ENCODE results near the gene RMDN3.

RMDN3 gene

GRCh38 chr15:40772014-40772413, 17.0 kb upstream of the RMDN3 start:
- DNase-seq: no peak

GRCh38 chr15:40771242-40771641, 16.2 kb upstream of the RMDN3 start:
- DNase-seq: no peak

GRCh38 chr15:40770147-40770721, 15.2 kb upstream of the RMDN3 start:
- DNase-seq: peak; percentile 43

GRCh38 chr15:40769274-40770146, 14.5 kb upstream of the RMDN3 start, which contains the start of gene C15orf62:
Gene C15orf62, plus strand, starts transcription at chr15:40769980. Its CDS starts 516 bp downstream, at chr15:40770496.
- DNase-seq: peak; percentile 73

- no peak for DNase-seq
Measured at GRCh38 chr15:40768521-40769273, 13.6 kb upstream of the RMDN3 start.

- DNase-seq: no peak
Measured at GRCh38 chr15:40767838-40768500, 12.9 kb upstream of the RMDN3 start.

GRCh38 chr15:40766906-40767837, 12.1 kb upstream of the RMDN3 start:
- DNase-seq: no peak

- no peak for DNase-seq
Measured at GRCh38 chr15:40766194-40766815, 11.3 kb upstream of the RMDN3 start.

GRCh38 chr15:40764629-40765103, 9.6 kb upstream of the RMDN3 start:
- DNase-seq: peak; percentile 18

GRCh38 chr15:40763801-40764628, 9.0 kb upstream of the RMDN3 start, which contains the start of gene GCHFR:
Gene GCHFR, plus strand, starts transcription at chr15:40764068. Its CDS starts 113 bp downstream, at chr15:40764181.
- DNase-seq: peak; percentile 29

- peak; percentile 61 for DNase-seq
Measured at GRCh38 chr15:40762919-40763800, 8.1 kb upstream of the RMDN3 start.

GRCh38 chr15:40759961-40760360, 4.9 kb upstream of the RMDN3 start:
- no peak for DNase-seq

GRCh38 chr15:40756938-40757337, 1.9 kb upstream of the RMDN3 start:
- DNase-seq: no peak

GRCh38 chr15:40755812-40756208, 756 bp upstream of the RMDN3 start:
- peak; percentile 29 for DNase-seq

GRCh38 chr15:40754574-40754882, 526 bp downstream of the RMDN3 start:
- no peak for DNase-seq

- DNase-seq: no peak
Measured at GRCh38 chr15:40751745-40752144, 3.3 kb downstream of the RMDN3 start.

- DNase-seq: no peak
Measured at GRCh38 chr15:40750885-40751284, 4.2 kb downstream of the RMDN3 start.

GRCh38 chr15:40749151-40749630, 5.9 kb downstream of the RMDN3 start:
- DNase-seq: no peak
